Liver (tissue), 9 donors: Measurements from ENCODE around the gene PC. TPM values are rescaled to one million over a fixed set of nuclear protein-coding genes. Genes with fewer than 3 reads are reported as not detected.

Experiments
- DNase-seq: peaks from one replicate; pipeline ENCODE4 v3.0.0-alpha.2; 2017; ENCODE audit warnings: low spot score
- H3K27ac ChIP-seq, 2 donors: one replicate each; pipeline ENCODE4 v1.7.0; 2013; ENCODE audit warnings: inconsistent platforms in 2 of 2, low read length in 2 of 2, control low read depth in 1 of 2, low read depth in 1 of 2, mild to moderate bottlenecking in 1 of 2
- H3K27me3 ChIP-seq, 4 donors: one replicate each; pipeline versions ENCODE4 v1.6.1 to v1.7.0; 2013; ENCODE audit warnings: low read length in 3 of 4, inconsistent platforms in 1 of 4, mild to moderate bottlenecking in 1 of 4, moderate library complexity in 1 of 4; ENCODE audit not compliant: control insufficient read depth in 4 of 4, insufficient read depth in 4 of 4
- H3K36me3 ChIP-seq, 4 donors: one replicate each; pipeline versions ENCODE4 v1.6.1 to v1.7.0; 2013; ENCODE audit warnings: low read length in 3 of 4, mild to moderate bottlenecking in 3 of 4, low read depth in 1 of 4, moderate library complexity in 1 of 4; ENCODE audit not compliant: control insufficient read depth in 4 of 4, insufficient read depth in 3 of 4
- H3K4me1 ChIP-seq, 4 donors: one replicate each; pipeline versions ENCODE4 v1.6.1 to v1.7.0; 2013; ENCODE audit warnings: low read length in 3 of 4, mild to moderate bottlenecking in 3 of 4, moderate library complexity in 1 of 4; ENCODE audit not compliant: control insufficient read depth in 4 of 4, insufficient read depth in 4 of 4
- H3K4me3 ChIP-seq, 3 donors: one replicate each; pipeline versions ENCODE4 v1.6.1 to v1.7.0; 2013; ENCODE audit warnings: low read length in 3 of 3, control low read depth in 1 of 3, low read depth in 1 of 3, mild to moderate bottlenecking in 1 of 3
- H3K9ac ChIP-seq, 2 donors: one replicate each; pipeline ENCODE4 v1.7.0; 2013; ENCODE audit warnings: low read length in 2 of 2, mild to moderate bottlenecking in 2 of 2, moderate library complexity in 2 of 2, control low read depth in 1 of 2, low read depth in 1 of 2
- H3K9me3 ChIP-seq, 4 donors: one replicate each; pipeline versions ENCODE4 v1.6.1 to v1.7.0; 2013; ENCODE audit warnings: low read length in 3 of 4; ENCODE audit not compliant: control insufficient read depth in 4 of 4
- EGR1 ChIP-seq, 2 donors: IDR thresholded peaks; 2 replicates each; pipeline ENCODE4 v1.6.1; 2016 to 2018; ENCODE audit warnings: antibody characterized with exemption in 2 of 2, low read depth in 2 of 2
- FOXA1 ChIP-seq: IDR thresholded peaks from 2 replicates; pipeline ENCODE4 v1.6.1; 2016; ENCODE audit warnings: antibody characterized with exemption
- GABPA ChIP-seq, 2 donors: IDR thresholded peaks in 1 of 2; conservative IDR thresholded peaks in 1 of 2; 2 replicates each; pipeline ENCODE4 v1.6.1; 2016; ENCODE audit warnings: antibody characterized with exemption in 2 of 2, mild to moderate bottlenecking in 1 of 2, moderate library complexity in 1 of 2
- HNF4A ChIP-seq, 2 donors: conservative IDR thresholded peaks; 2 replicates each; pipeline ENCODE4 v1.6.1; 2016; ENCODE audit warnings: antibody characterized with exemption in 2 of 2, mild to moderate bottlenecking in 2 of 2
- HNF4G ChIP-seq: IDR thresholded peaks from 2 replicates; pipeline ENCODE4 v1.6.1; 2016; ENCODE audit warnings: antibody characterized with exemption
- JUND ChIP-seq, 2 donors: IDR thresholded peaks; 2 replicates each; pipeline ENCODE4 v1.6.1; 2016; ENCODE audit warnings: antibody characterized with exemption in 2 of 2
- NR2F2 ChIP-seq: IDR thresholded peaks from 2 replicates; pipeline ENCODE4 v1.6.1; 2016; ENCODE audit warnings: antibody characterized with exemption
- RAD21 ChIP-seq, 2 donors: IDR thresholded peaks; 2 replicates each; pipeline ENCODE4 v1.6.1; 2016; ENCODE audit warnings: antibody characterized with exemption in 2 of 2, mild to moderate bottlenecking in 2 of 2
- RXRA ChIP-seq, 2 donors: IDR thresholded peaks; 2 replicates each; pipeline ENCODE4 v1.6.1; 2017 to 2018; ENCODE audit warnings: antibody characterized with exemption in 2 of 2, mild to moderate bottlenecking in 1 of 2
- SP1 ChIP-seq: IDR thresholded peaks from 2 replicates; pipeline ENCODE4 v1.6.1; 2018; ENCODE audit warnings: antibody characterized with exemption, mild to moderate bottlenecking
- TAF1 ChIP-seq: conservative IDR thresholded peaks from 2 replicates; pipeline ENCODE4 v1.6.1; 2016; ENCODE audit warnings: antibody characterized with exemption, mild to moderate bottlenecking
- YY1 ChIP-seq: IDR thresholded peaks from 2 replicates; pipeline ENCODE4 v1.6.1; 2016; ENCODE audit warnings: antibody characterized with exemption, mild to moderate bottlenecking
- WGBS: extraction: QIAGEN DNeasy Blood & Tissue Kit; methylation state at CpG from one replicate; pipeline ENCODE4 v1.1.7; 2013; 5-methylcytosine and 5-hydroxymethylcytosine counted together
- polyA plus RNA-seq, 2 donors: library from polyadenylated mRNA; stranded (reverse) in 1 of 2; unstranded in 1 of 2; fragments of 200-250 nt in 1 of 2; fragments of >200 nt in 1 of 2; fragmentation: Nextera tagmentation in 1 of 2; extraction: Ambion mirVana in 1 of 2; gene quantifications; one replicate each; pipeline versions ENCODE4 v1.2.1 to v1.2.3, GENCODE V29; 2013 to 2015
- total RNA-seq, 2 donors: library from RNA; depleted of rRNA; stranded (reverse); fragments of >200 nt; gene quantifications; one replicate each; pipeline ENCODE4 v1.2.3, GENCODE V29; 2014
- TF ChIP-seq, protein P1 (sequence below): fragments of 150-350 bp; IDR thresholded peaks from 2 replicates; pipeline ENCODE4 v1.5.1; 2017; ENCODE audit warnings: improper control_type of control experiment, low read depth, low read length; ENCODE audit not compliant: missing input control
- TF ChIP-seq, protein P2 (sequence below): IDR thresholded peaks from 2 replicates; pipeline ENCODE4 v1.6.1; 2016; ENCODE audit warnings: antibody characterized with exemption
- TF ChIP-seq, protein P3 (sequence below): IDR thresholded peaks from 2 replicates; pipeline ENCODE4 v1.6.1; 2016; ENCODE audit warnings: antibody characterized with exemption
- TF ChIP-seq, protein P4 (sequence below): IDR thresholded peaks from 2 replicates; pipeline ENCODE4 v1.6.1; 2016; ENCODE audit warnings: antibody characterized with exemption
- TF ChIP-seq, protein P5 (sequence below): IDR thresholded peaks from 2 replicates; pipeline ENCODE4 v1.6.1; 2016; ENCODE audit warnings: antibody characterized with exemption, mild to moderate bottlenecking
- donor health status: healthy.
- donor health status: healthy.
- donor health status: healthy.
- donor health status: healthy.
- donor health status: healthy.

PC gene
- total and polyA plus RNA-seq, 4 donors: 144 to 583 (median 296) TPM

DNA sequence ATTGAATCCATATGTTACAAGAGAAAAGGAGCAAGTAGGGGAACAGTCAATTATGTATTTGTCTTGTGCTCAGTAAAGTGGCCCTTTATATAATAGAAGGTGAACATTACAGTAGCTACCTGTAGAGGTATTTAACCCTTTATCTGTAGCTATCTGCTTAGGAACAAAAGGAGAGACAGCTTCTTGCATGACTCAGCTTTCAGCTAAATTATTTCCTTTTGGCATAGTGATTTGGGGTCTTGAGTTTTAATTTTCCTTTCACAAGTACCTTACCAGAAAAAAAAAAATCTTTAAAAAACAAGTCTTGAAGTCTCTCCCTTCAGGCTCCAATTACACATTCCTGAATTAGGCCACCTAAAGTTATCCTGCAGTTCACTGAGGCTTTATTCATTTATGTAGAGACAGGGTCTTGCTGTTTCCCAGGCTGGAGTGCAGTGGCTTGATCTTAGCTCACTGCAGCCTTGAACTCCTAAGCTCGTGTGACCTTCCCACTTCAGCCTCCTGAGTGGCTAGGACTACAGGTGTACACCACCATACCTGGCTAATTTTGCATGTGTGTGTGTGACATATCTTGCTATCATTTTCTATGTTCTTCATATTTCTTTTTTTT lies 147.5 kb downstream of the PC start:
- H3K4me3 ChIP-seq: no peak overlapping the region
- H3K27me3 ChIP-seq: no peaks in the 10 kb centered on the region
- no peak overlapping the region for H3K27ac ChIP-seq
- no peak for DNase-seq
- WGBS: 93% methylated on average over 1 of the region's 1 CpG
- no peaks in the 10 kb centered on the region for H3K9me3 ChIP-seq
- H3K36me3 ChIP-seq: no peaks in the 10 kb centered on the region
- no peaks in the 10 kb centered on the region for H3K4me1 ChIP-seq
- TF ChIP-seq RXRA (IDR thresholded peaks at IDR 0.05): no peak
- TF ChIP-seq SP1: no peak
- TF ChIP-seq, protein P1, sequence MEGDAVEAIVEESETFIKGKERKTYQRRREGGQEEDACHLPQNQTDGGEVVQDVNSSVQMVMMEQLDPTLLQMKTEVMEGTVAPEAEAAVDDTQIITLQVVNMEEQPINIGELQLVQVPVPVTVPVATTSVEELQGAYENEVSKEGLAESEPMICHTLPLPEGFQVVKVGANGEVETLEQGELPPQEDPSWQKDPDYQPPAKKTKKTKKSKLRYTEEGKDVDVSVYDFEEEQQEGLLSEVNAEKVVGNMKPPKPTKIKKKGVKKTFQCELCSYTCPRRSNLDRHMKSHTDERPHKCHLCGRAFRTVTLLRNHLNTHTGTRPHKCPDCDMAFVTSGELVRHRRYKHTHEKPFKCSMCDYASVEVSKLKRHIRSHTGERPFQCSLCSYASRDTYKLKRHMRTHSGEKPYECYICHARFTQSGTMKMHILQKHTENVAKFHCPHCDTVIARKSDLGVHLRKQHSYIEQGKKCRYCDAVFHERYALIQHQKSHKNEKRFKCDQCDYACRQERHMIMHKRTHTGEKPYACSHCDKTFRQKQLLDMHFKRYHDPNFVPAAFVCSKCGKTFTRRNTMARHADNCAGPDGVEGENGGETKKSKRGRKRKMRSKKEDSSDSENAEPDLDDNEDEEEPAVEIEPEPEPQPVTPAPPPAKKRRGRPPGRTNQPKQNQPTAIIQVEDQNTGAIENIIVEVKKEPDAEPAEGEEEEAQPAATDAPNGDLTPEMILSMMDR: no peak
- TF ChIP-seq FOXA1: no peak
- no peak for TF ChIP-seq HNF4A (conservative IDR thresholded peaks at IDR 0.05)
- TF ChIP-seq, protein P2, sequence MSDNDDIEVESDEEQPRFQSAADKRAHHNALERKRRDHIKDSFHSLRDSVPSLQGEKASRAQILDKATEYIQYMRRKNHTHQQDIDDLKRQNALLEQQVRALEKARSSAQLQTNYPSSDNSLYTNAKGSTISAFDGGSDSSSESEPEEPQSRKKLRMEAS: no peak
- no peak for TF ChIP-seq JUND (IDR thresholded peaks at IDR 0.05)
- TF ChIP-seq, protein P3, sequence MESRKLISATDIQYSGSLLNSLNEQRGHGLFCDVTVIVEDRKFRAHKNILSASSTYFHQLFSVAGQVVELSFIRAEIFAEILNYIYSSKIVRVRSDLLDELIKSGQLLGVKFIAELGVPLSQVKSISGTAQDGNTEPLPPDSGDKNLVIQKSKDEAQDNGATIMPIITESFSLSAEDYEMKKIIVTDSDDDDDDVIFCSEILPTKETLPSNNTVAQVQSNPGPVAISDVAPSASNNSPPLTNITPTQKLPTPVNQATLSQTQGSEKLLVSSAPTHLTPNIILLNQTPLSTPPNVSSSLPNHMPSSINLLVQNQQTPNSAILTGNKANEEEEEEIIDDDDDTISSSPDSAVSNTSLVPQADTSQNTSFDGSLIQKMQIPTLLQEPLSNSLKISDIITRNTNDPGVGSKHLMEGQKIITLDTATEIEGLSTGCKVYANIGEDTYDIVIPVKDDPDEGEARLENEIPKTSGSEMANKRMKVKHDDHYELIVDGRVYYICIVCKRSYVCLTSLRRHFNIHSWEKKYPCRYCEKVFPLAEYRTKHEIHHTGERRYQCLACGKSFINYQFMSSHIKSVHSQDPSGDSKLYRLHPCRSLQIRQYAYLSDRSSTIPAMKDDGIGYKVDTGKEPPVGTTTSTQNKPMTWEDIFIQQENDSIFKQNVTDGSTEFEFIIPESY: no peak
- TF ChIP-seq, protein P4, sequence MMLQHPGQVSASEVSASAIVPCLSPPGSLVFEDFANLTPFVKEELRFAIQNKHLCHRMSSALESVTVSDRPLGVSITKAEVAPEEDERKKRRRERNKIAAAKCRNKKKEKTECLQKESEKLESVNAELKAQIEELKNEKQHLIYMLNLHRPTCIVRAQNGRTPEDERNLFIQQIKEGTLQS: no peak
- TF ChIP-seq GABPA (IDR thresholded peaks at IDR 0.05 in 1 of 2, conservative IDR thresholded peaks at IDR 0.05 in 1 of 2): no peak
- TF ChIP-seq EGR1 (IDR thresholded peaks at IDR 0.05; ENCODE audit: low read depth in 2 of 2): no peak
- no peak for TF ChIP-seq NR2F2
- no peak for TF ChIP-seq HNF4G
- TF ChIP-seq, protein P5, sequence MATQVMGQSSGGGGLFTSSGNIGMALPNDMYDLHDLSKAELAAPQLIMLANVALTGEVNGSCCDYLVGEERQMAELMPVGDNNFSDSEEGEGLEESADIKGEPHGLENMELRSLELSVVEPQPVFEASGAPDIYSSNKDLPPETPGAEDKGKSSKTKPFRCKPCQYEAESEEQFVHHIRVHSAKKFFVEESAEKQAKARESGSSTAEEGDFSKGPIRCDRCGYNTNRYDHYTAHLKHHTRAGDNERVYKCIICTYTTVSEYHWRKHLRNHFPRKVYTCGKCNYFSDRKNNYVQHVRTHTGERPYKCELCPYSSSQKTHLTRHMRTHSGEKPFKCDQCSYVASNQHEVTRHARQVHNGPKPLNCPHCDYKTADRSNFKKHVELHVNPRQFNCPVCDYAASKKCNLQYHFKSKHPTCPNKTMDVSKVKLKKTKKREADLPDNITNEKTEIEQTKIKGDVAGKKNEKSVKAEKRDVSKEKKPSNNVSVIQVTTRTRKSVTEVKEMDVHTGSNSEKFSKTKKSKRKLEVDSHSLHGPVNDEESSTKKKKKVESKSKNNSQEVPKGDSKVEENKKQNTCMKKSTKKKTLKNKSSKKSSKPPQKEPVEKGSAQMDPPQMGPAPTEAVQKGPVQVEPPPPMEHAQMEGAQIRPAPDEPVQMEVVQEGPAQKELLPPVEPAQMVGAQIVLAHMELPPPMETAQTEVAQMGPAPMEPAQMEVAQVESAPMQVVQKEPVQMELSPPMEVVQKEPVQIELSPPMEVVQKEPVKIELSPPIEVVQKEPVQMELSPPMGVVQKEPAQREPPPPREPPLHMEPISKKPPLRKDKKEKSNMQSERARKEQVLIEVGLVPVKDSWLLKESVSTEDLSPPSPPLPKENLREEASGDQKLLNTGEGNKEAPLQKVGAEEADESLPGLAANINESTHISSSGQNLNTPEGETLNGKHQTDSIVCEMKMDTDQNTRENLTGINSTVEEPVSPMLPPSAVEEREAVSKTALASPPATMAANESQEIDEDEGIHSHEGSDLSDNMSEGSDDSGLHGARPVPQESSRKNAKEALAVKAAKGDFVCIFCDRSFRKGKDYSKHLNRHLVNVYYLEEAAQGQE: no peak
- H3K9ac ChIP-seq: no peak overlapping the region

DNA sequence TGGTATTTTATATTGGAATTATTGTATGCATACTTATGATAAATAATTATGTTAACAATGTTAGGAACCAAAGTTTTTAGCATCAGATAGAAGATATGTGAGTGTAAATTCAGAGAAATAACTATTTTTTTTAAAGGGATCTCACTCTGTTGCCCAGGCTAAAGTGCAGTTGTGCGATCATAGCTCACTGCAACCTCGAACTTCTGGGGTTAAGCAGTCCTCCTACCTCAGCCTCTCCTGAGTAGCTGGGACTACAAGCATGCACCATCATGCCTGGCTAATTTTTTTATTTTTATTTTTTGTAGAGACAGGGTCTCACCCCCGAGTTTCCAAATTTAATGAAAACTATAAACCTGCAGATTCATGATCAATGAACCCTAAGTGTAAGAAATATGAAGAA lies 148.6 kb downstream of the PC start:
- WGBS: 96% methylated on average over 3 of the region's 3 CpGs
- H3K9ac ChIP-seq: no peak overlapping the region

More for the DNA sequence above, 148.6 kb downstream of the PC start:
- DNase-seq: no peak
- Histone ChIP-seq H3K27me3 (no peaks in the 10 kb centered on the region), H3K36me3 (no peaks in the 10 kb centered on the region), H3K4me1 (no peaks in the 10 kb centered on the region), H3K4me3 (no peak overlapping the region), H3K27ac (no peak overlapping the region), H3K9me3 (no peaks in the 10 kb centered on the region)
- TF ChIP-seq HNF4G (no peak), RXRA (IDR thresholded peaks at IDR 0.05) (no peak), TAF1 (no peak), YY1 (no peak), NR2F2 (no peak), GABPA (IDR thresholded peaks at IDR 0.05 in 1 of 2, conservative IDR thresholded peaks at IDR 0.05 in 1 of 2) (no peak), RAD21 (IDR thresholded peaks at IDR 0.05) (no peak), EGR1 (IDR thresholded peaks at IDR 0.05; ENCODE audit: low read depth in 2 of 2) (no peak)
- TF ChIP-seq, protein P2: no peak
